HFF-Myc (cell line): ENCODE data around the gene NEURL1B.

Source experiments
- DNase-seq: peaks from one replicate; pipeline ENCODE4 v3.0.0-alpha.2; 2011; ENCODE audit warnings: low read depth; ENCODE audit errors: extremely low read depth
- H3K4me3 ChIP-seq: replicated peaks from 2 replicates; pipeline ENCODE4 v1.5.1; 2011; ENCODE audit warnings: low read depth, mild to moderate bottlenecking, control low read depth, low read length
- TF ChIP-seq, protein P1 (sequence below): IDR thresholded peaks from 2 replicates; pipeline ENCODE4 v1.5.1; 2012; ENCODE audit warnings: mild to moderate bottlenecking, low read depth, low read length, control low read depth; ENCODE audit errors: missing control alignments

NEURL1B gene

GRCh38 chr5:172644266-172644665, 3.2 kb downstream of the NEURL1B start:
- H3K4me3 ChIP-seq: no peak overlapping the region
- TF ChIP-seq, protein P1, sequence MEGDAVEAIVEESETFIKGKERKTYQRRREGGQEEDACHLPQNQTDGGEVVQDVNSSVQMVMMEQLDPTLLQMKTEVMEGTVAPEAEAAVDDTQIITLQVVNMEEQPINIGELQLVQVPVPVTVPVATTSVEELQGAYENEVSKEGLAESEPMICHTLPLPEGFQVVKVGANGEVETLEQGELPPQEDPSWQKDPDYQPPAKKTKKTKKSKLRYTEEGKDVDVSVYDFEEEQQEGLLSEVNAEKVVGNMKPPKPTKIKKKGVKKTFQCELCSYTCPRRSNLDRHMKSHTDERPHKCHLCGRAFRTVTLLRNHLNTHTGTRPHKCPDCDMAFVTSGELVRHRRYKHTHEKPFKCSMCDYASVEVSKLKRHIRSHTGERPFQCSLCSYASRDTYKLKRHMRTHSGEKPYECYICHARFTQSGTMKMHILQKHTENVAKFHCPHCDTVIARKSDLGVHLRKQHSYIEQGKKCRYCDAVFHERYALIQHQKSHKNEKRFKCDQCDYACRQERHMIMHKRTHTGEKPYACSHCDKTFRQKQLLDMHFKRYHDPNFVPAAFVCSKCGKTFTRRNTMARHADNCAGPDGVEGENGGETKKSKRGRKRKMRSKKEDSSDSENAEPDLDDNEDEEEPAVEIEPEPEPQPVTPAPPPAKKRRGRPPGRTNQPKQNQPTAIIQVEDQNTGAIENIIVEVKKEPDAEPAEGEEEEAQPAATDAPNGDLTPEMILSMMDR: no peak
- no peak for DNase-seq

GRCh38 chr5:172644711-172645110, 3.6 kb downstream of the NEURL1B start:
- H3K4me3 ChIP-seq: no peak overlapping the region
- DNase-seq: no peak
- TF ChIP-seq, protein P1: no peak

DNA sequence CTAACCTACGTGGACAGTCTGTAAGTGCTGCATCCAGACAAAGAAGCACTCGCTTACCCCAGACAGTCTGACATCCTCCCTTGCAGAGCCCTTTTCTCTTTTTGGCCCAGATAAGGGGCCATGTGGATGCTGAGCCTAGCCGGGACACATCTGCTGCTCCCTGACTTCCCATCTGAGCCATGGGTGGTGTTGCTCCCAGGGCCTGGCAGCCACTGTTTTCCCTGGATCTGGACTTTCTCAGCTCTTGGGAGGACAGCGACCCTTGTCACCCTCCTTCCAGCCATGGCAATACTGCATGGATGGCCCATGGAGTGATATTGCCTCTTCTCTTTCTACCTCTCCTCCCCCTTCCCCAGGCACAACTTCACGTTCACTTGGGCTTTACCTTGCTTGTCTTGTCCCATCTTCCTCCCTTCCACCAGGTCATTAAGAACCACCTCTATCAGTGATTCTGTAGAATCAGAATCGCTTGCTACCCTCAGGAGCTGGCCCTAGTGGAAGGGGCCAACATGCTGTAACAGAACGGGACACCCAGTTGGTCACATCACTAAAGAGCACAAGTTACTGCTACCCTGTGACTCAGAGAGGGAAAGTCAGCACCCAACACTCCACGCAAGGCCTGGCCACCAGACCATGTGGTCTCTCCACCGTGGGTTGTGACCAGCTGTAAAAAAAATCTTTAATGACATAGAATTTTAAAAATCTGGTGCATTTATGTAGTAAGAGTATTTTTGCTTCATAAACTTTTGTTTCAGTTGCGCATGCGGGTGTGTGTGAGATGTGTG, 4.4 kb downstream of the NEURL1B start:
- TF ChIP-seq, protein P1: no peak
- no peak for DNase-seq
- no peak overlapping the region for H3K4me3 ChIP-seq

DNA sequence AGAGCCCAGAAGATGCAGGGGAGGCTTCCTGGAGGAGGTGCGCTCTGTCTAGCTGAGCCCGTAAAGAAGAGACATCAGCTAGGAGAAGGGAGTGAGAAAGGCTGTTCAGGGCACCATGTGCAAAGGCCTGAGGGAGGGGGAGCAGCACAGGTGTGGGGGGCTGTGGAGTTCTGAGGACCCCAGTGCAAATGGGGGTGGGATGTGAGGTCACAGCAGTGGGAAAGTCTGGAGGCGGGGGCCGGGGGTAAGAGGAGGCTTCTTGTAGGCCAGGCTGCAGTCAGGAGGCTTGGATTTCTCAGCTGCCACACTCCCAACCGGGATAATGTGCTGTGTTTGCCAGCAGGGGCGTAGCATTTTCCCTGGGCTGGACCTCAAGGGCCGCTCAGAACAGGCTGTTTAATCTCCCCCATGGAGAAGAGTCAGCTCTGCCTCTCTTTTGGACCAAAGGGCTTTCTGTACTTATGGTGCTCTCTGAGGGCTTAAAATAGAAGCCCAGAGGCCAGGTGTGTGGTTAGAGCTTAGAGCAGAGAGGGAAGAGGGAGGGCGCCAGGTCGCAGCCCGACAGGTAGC, 5.7 kb downstream of the NEURL1B start:
- DNase-seq: no peak
- no peak overlapping the region for H3K4me3 ChIP-seq
- TF ChIP-seq, protein P1: peak; percentile 23

DNA sequence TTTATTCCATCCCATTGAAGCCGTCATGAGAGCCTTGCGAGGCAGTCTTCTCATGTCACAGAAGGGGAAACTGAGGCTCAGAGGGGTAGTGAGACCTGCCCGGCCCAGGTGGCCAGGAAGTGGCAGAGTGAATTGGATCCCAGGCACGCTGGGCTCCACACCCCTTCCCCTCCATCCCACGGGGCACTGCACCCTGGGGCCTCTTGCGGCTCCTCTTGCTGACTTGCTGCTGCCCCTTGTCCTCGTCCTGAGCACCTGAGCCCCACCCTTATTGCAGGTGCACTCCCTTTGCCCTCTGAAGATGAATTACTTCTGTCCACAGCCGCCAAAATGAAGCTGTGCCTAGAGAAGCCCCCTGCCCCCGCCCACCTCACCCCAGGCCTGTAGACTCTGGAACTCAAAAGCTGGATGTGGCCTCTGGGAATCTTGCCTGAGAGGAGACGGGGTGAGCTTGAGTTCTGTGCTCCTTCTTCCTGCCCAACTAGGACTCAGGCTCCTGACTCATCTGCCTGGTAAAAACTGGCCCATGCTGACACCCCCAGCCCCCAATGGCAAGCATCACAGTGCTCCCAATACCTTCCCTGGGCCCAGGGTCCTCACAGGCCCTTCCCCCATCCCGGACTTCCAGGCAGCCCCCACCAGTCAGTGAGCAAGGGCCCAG, 6.4 kb downstream of the NEURL1B start:
- H3K4me3 ChIP-seq: no peak overlapping the region
- no peak for DNase-seq
- TF ChIP-seq, protein P1: no peak

GRCh38 chr5:172648013-172648381, 6.9 kb downstream of the NEURL1B start:
- DNase-seq: no peak
- no peak overlapping the region for H3K4me3 ChIP-seq
- TF ChIP-seq, protein P1: no peak
